NOMO-1 (cell line): ENCODE measurements around the gene NEK8.
A peak's percentile ranks its signal among the peaks of the same experiment; 100 is the strongest.
"Not testable (repeated sequence)": the region's sequence is repeated elsewhere in the genome, so short reads cannot be mapped to it uniquely, and the experiment has no call there.

ENCODE experiments used
- DNase-seq, 2 experiments: peaks; one replicate each; lab custom pipeline; 2025; ENCODE audit not compliant: unreplicated experiment in 2 of 2; lab: John Stamatoyannopoulos, UW

The NEK8 gene

DNA sequence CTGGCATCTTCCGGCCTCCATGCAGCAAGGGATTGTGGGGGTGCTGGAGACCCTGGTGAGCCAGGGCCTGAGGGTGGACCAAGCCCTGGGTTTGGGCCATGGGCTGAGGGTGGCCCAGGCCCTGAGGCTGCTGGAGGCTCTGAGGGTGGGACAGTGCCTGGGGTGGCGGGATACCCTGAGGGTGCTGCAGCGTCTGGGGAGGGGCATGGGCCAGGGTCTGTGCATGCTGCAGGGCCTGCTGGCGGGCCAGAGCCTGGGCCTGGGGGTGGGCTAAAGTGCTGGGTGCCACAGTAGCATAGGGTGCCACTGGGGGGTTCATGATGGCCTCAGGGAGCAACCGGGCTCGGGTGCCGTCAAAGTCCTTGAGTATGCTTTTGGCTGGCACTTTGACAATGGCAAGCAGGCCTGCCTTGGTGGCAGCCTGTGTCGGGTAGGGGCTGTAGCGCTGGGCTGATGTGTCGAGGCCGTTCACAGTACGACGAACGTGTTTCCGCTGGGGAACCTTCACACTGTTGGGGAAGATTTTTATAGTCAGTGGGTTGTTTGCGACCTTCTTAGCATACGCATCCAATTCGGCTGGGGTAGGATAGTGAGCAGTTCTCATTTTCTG is 30.8 kb downstream of the NEK8 start:
- no peak for DNase-seq

DNA sequence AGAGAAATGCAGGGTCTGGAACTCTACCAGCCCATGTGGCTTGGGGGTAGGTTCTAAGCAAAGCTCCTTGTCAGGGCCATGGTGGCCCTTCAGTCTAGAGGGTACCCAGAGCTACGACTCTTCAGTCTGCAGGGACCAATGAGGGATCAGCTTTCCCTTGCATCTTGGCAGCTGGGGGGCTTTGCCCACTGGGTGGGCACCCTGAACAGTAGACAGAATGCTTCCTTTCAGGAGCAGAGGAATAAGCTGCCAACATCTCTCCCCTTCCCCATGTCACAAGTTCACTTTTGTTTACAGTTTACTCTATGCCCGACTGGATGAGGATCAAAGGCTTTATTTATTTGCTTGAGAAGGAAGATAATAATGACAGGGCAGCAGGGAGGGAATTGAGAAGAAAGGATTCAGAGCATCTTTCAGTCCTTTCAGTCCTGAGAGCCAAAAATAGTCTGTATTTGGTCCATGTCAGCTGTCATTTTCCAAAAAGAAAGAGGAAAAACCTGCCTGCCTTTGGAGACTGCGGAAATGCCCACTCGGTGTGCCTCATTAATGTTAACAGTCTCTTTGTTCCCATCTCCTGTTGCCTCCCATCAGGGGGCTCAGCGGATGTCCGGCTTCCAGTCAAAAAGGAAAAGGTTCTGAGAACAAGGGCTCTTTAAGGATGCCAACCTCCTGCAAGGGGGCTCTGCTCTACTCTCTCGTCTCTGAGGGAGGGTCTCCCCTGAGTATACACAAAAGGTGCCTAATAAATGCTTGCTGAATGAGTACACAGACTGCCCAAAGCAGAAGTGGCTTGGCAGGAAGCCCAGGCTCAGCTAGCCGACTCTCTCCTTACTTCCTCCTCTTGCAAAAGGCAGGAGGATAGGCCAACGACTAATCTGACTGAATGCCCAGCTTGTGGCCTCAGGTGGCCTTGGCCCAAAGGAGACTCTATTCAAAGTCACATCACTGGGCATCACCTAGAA is 32.3 kb downstream of the NEK8 start:
- DNase-seq, result peak; percentile 52 to 62

DNA sequence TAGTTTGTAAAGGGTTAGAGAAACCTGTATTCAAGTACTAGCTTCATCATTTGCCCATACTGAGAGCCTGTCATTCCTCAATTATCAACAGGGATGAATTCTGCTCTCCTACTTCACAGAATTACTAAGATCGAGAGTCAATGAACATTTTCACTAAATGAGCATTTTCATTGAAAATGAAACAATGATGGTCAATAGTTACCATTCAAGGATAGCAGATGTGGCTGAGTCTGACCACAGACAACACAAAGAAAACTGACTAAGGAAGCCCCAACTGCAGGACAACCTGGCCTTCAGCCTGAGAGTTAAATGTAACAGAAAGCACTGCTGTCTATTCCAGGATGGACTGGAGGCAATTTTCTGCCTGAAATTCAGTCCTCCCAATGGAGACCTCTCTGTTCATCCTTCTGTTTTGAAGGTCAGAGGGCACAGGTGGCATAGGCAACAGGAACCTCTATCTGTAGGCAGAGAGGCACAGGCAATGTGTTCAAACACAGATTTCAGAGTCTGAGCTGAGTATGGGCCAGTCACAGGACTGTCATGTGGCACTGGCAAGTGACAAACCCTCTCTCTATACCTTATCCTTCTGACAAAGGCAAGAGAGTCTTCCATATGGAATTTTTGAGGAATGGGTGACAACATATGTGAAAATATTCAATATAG is 34.7 kb downstream of the NEK8 start:
- no peak for DNase-seq

DNA sequence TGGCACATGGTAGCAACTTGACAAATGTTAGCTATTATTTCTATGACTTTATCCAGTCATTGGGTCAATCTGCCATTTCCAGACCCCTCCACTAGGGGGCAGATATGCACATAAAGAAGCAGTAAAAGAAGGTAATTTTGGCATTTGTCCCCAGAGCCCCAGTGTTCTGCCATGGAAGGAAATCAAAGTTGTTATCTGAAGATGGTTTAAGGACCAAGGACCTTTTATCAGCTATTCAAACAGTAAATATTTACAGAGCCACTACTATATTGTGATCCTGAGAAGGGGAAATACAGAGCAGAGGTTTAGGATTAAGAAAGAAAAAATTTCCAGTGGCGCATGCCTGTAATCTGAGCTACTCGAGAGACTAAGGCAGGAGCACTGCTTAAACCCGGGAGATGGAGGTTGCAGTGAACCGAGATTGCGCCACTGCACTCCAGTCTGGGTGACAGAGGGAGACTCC is 35.2 kb downstream of the NEK8 start:
- DNase-seq, result peak; percentile 11 to 48

DNA sequence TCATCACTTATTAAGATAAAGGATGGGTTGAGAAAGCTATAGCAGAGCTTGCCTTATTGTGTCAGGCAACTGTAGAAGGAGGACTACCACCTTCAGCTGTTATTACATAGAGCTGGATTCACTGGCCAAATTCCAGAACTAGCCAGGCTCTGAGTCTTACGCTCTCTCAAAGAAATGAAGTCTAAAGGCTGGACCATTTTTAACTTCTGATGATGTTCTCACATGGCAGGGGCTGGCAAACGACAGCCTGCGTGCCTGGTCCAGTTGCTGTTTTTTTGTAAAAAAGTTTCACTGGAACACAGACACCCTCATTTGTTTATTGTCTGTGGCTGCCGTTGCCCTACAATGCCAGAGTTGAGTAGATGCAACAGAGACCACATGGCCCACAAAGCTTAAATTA is 36.5 kb downstream of the NEK8 start:
- DNase-seq, result no peak

DNA sequence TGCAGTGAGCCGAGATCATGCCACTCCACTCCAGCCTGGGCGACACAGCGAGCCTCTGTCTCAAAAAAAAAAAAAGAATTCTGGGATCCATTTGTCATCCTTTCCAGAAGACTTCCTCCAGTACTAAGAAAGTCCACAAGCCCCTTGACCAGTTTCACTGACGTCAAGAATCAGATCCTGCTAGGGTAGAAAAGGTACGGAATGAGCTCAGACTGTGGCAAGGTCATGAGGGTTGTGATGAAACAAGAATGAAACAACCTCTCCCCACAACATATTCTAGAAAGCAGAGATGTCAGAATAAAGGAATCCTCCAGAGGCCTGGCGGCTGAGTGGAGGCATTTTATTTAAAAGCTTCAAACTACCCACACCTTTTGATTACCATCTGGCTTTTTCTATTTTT is 45.1 kb downstream of the NEK8 start:
- no peak for DNase-seq

DNA sequence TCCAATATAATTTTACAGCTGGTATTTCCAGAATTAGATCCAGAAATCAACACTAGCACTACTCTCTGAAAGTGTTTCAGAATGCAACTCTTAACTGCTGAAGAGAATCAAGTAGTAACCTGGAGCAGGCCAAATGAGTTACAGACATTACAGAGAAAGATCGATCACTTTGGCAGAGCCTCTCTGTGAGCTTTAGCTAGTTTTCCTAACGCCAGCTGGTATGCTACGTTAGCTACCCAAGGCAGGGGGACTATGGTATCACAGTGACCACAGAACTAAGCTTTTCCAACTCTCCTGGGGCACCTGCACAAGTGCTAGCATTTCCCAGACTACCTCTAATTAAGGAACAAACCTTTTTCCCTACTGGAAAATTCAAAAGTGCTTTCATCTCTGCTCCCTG is 45.6 kb downstream of the NEK8 start:
- DNase-seq, result no peak

DNA sequence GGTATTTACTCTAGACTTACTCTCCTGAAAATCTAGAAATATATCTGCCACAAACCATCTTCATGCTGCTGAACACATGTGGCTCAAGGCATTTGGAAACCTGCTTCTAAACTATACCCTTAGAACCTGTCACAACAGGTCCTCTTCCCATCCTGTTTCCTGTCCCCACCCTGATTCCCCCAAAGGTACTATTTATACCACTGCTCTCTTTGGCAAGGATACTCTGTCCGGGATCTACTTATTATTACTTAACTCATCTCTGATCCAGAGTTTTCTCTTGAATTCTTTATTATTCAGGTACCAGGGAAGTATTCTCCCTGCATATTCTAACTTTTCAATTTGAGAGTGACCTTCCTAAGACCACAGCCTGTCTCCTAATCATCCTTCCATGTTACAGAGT is 48.6 kb downstream of the NEK8 start:
- DNase-seq, result no peak

DNA sequence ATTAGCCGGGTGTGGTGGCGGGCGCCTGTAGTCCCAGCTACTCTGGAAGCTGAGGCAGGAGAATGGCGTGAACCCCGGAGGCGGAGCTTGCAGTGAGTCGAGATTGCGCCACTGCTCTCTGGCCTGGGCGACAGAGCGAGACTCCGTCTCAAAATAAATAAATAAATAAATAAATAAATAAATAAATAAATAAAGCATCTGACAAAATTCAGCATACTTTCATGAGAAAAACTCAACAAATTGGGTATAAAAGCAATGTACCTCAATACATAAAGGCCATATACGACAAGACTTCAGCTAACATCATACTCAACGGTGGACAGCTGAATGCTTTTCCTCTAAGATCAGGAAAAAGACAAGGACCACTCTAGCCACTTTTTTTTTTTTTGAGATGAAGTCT is 51.0 kb downstream of the NEK8 start:
- DNase-seq, result not testable (repeated sequence)

DNA sequence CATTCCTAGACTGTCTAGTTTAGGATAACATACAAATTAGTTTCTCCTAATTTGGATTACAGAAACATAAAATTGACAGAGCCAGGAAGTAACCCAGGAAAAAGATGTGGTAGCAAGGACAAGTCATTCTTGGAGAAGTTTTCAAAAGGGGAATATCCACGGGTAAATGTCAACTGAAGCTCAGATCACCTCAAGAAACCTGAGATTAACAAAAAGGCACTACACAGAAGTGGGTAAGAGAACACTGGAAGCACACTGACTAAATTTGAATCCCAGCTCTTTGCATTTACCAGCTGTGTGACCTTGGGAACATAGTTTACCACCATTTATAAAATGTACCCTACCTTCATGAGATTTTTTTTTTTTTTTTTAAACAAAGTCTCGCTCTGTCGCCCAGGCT is 54.6 kb downstream of the NEK8 start:
- DNase-seq, result no peak

DNA sequence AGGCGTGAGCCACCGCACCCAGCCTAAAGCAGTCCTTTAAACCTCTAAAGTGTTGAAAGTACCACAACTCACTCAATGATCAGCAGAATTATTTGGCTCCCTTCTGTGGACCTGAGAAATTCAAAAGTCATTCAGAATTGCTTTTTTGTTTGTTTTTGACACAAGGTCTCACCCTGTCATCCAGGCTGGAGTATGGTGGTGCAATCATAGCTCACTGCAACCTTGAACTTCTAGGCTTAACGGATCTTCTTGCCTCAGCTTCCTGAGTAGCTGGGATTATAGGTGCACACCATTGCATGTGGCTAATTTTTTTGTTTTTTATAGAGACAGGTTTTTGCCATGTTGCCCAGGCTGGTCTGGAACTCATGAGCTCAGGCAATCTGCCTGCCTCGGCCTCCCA is 59.5 kb downstream of the NEK8 start:
- no peak for DNase-seq
